Hepatocyte (in vitro differentiated cells): ENCODE results near the gene RPL18A. TPM values are rescaled to one million over a fixed set of nuclear protein-coding genes. Genes with fewer than 3 reads are reported as not detected.

Source experiments
- DNase-seq: peaks from one replicate; pipeline ENCODE4 v3.0.0-alpha.2; 2016; ENCODE audit warnings: low spot score
- H2AFZ ChIP-seq: fragments of 200-600 bp; sonication (generic); 2 replicates; pipeline ENCODE4 v1.6.0; 2016; ENCODE audit warnings: antibody characterized with exemption, mild to moderate bottlenecking
- H3K27ac ChIP-seq: fragments of 200-600 bp; sonication (generic); 2 replicates; pipeline ENCODE4 v1.5.1; 2016; ENCODE audit warnings: mild to moderate bottlenecking
- H3K27me3 ChIP-seq: fragments of 200-600 bp; sonication (generic); 2 replicates; pipeline ENCODE4 v1.6.1; 2016
- H3K36me3 ChIP-seq: fragments of 200-600 bp; sonication (generic); replicated peaks from 2 replicates; pipeline ENCODE4 v1.5.1; 2016; ENCODE audit warnings: low read depth; ENCODE audit not compliant: insufficient read depth
- H3K4me1 ChIP-seq: fragments of 200-600 bp; sonication (generic); 2 replicates; pipeline ENCODE4 v1.5.1; 2016; ENCODE audit warnings: mild to moderate bottlenecking, moderate library complexity; ENCODE audit not compliant: insufficient read depth
- H3K4me2 ChIP-seq: fragments of 200-600 bp; sonication (generic); 2 replicates; pipeline ENCODE4 v1.6.0; 2016
- H3K4me3 ChIP-seq: fragments of 200-600 bp; sonication (generic); 2 replicates; pipeline ENCODE4 v1.5.1; 2016; ENCODE audit warnings: mild to moderate bottlenecking
- H3K79me2 ChIP-seq: fragments of 200-600 bp; sonication (generic); 2 replicates; pipeline ENCODE4 v1.6.0; 2017; ENCODE audit warnings: mild to moderate bottlenecking
- H3K9me2 ChIP-seq: fragments of 200-600 bp; sonication (generic); replicated peaks from 2 replicates; pipeline ENCODE4 v1.6.0; 2017; ENCODE audit warnings: mild to moderate bottlenecking; ENCODE audit not compliant: insufficient read depth
- H3K9me3 ChIP-seq: fragments of 200-600 bp; sonication (generic); 2 replicates; pipeline ENCODE4 v1.5.1; 2016; ENCODE audit warnings: low read depth, mild to moderate bottlenecking
- H4K20me1 ChIP-seq: fragments of 200-600 bp; sonication (generic); 2 replicates; pipeline ENCODE4 v1.6.0; 2016; ENCODE audit warnings: mild to moderate bottlenecking; ENCODE audit not compliant: insufficient read depth, poor library complexity, severe bottlenecking
- EZH2 ChIP-seq: fragments of 200-600 bp; sonication (generic); IDR thresholded peaks from 2 replicates; pipeline ENCODE4 v1.6.1; 2016; ENCODE audit warnings: antibody characterized with exemption, mild to moderate bottlenecking, borderline replicate concordance
- EZH2phosphoT487 ChIP-seq: fragments of 200-600 bp; sonication (generic); IDR thresholded peaks from one replicate; pipeline ENCODE4 v1.6.1; 2018; ENCODE audit warnings: antibody characterized with exemption, mild to moderate bottlenecking, low read depth, moderate library complexity; ENCODE audit not compliant: unreplicated experiment, severe bottlenecking
- WGBS: methylation state at CpG from one replicate; pipeline ENCODE4 v1.1.6; 2016; ENCODE audit warnings: low lambda C conversion rate; ENCODE audit errors: missing lambda C conversion rate; 5-methylcytosine and 5-hydroxymethylcytosine counted together
- polyA plus RNA-seq: library from polyadenylated mRNA; unstranded; fragments of >200 nt; fragmentation: Nextera tagmentation; extraction: Ambion mirVana; gene quantifications from 2 replicates; pipeline ENCODE4 v1.2.1, GENCODE V29; 2016
- total RNA-seq: library from RNA; depleted of rRNA; stranded (reverse); fragments of >200 nt; gene quantifications from 2 replicates; pipeline ENCODE4 v1.2.3, GENCODE V29; 2014
- TF ChIP-seq, protein P1 (sequence below): fragments of 200-600 bp; sonication (generic); IDR thresholded peaks from 2 replicates; pipeline ENCODE4 v1.5.1; 2016; ENCODE audit warnings: antibody characterized with exemption, mild to moderate bottlenecking; ENCODE audit not compliant: poor library complexity

Gene RPL18A
- total and polyA plus RNA-seq, 2 experiments from 2014 or later, result 646 to 1,114 TPM

DNA sequence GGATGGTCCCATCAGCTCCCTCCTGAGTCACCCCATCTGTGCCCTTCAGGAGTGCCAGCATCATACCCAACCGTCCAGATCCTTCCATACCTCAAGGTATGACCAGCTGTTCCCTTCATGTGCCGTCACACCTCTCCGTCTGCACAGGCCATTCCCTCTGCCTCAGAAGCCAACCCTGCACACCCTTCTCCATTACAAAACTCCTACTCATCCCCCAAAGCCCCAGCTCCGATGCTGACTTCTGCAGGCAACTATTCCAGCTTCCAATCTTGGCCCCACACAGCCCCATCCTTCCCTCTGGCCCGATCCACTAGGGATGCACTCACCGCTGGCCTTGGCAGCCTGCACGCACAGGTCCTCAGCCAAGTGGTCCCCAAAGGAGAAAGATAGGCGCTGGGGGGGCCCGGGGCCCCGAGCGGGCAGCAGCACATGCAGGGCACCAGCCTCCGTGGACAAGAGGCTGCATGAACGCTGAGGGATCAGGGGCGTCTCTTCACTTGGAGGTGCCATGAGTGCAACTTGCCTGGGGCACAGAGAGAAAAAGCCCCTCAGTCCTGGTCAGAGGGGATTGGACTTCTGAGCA lies 15.7 kb upstream of the RPL18A start:
- TF ChIP-seq EZH2phosphoT487 (no peak), EZH2 (no peak)
- TF ChIP-seq, protein P1, sequence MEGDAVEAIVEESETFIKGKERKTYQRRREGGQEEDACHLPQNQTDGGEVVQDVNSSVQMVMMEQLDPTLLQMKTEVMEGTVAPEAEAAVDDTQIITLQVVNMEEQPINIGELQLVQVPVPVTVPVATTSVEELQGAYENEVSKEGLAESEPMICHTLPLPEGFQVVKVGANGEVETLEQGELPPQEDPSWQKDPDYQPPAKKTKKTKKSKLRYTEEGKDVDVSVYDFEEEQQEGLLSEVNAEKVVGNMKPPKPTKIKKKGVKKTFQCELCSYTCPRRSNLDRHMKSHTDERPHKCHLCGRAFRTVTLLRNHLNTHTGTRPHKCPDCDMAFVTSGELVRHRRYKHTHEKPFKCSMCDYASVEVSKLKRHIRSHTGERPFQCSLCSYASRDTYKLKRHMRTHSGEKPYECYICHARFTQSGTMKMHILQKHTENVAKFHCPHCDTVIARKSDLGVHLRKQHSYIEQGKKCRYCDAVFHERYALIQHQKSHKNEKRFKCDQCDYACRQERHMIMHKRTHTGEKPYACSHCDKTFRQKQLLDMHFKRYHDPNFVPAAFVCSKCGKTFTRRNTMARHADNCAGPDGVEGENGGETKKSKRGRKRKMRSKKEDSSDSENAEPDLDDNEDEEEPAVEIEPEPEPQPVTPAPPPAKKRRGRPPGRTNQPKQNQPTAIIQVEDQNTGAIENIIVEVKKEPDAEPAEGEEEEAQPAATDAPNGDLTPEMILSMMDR, result no peak
- Histone ChIP-seq H4K20me1 (no peaks in the 10 kb centered on the region), H3K9me3 (no peaks in the 10 kb centered on the region)

DNA sequence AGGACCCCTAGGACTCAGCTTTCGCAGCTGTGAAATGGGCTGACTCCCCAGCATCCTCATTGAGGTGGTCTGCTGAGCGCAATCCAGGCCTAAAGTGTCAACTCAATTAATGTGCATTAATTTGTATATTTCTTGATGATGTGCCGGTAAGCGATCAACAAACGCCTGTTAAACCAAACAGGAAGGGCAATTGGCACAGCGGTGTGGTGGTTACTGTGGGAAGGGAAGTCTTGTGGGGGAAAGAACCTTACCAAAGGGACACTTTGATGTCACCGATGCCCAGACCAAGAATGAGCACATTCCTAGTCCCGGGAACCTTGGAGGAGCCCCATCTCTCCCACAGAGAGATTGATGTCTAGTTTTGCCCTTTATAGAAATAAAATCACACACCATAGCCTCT lies 13.6 kb upstream of the RPL18A start:
- peaks cover 5% of the 10 kb centered on the region for H3K4me1 ChIP-seq
- 86% methylated on average over 8 of the region's 8 CpGs for WGBS
- peaks cover 7% of the 10 kb centered on the region for H3K27me3 ChIP-seq

More for the DNA sequence above, 15.7 kb upstream of the RPL18A start:
- Histone ChIP-seq H3K27me3 (peaks cover 19% of the 10 kb centered on the region), H3K4me1 (peaks cover 5% of the 10 kb centered on the region), H3K79me2 (no peaks in the 10 kb centered on the region), H3K4me2 (no peak overlapping the region), H2AFZ (no peak overlapping the region), H3K36me3 (no peaks in the 10 kb centered on the region), H3K9me2 (no peaks in the 10 kb centered on the region), H3K27ac (no peak overlapping the region), H3K4me3 (no peak overlapping the region)
- 90% methylated on average over 13 of the region's 14 CpGs for WGBS
- DNase-seq, result no peak

DNA sequence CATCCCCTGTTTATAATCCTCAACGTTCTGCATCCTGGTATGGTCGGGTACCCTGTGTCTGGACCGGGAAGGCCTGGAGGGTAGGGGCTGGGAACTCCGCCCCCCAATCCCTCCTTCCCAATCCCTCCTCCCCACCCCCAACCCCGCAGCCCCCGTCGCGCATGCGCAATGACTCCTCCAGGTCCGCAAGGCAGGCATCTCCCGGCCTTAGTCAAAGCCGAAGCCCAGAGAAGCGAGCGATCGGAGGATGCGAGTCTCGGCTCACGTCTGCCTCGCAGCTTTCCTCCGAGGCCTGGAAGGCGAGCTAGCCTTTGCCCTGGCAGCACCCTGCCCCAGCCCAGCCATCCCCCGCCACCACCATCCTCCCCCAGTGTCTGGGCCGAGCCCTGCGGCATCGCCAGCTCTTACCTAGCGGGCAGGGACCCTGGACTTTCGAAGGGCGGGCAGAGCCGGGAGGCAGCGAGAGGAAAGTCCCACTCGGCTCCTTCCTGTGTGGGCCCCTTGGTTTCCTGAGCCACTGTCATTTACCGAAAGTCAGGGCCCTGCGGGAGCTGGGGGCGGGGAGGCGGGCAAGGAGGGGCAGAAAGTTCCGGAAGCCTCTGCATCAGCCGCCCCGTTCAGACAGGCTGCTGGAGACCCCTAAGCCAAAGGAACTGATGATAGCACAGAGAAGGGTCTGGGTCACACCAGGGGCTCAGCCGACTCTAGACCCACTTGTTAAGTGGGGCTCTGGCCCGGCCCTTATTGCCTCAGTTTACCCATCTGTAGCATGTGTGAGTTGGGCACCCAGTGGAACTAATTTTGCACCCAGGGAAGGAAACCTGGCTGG lies 12.0 kb upstream of the RPL18A start, which contains the start of gene JAK3:
Gene JAK3, minus strand, starts transcription at position 445 of the 829 bp plus-strand sequence. CDS start 3,565 bp downstream, outside the sequence.
- WGBS, result 33% methylated on average over 24 of the region's 40 CpGs
- Histone ChIP-seq H3K36me3 (no peaks in the 10 kb centered on the region), H2AFZ (peak within 1 kb of the TSS; percentile 83), H3K27ac (peak within 1 kb of the TSS; percentile 92), H3K27me3 (no peaks in the 10 kb centered on the region), H3K4me3 (no peak within 1 kb of the TSS), H3K9me2 (no peaks in the 10 kb centered on the region), H3K4me1 (no peaks in the 10 kb centered on the region), H3K79me2 (no peaks in the 10 kb centered on the region), H3K9me3 (no peaks in the 10 kb centered on the region), H3K4me2 (peak within 1 kb of the TSS; percentile 81), H4K20me1 (no peaks in the 10 kb centered on the region)
- peak; percentile 82 for DNase-seq
- TF ChIP-seq EZH2phosphoT487 (no peak), EZH2 (no peak)
- TF ChIP-seq, protein P1, result no peak

More for the DNA sequence above, 13.6 kb upstream of the RPL18A start:
- no peak for DNase-seq
- no peak overlapping the region for H3K4me3 ChIP-seq
- H3K9me3 ChIP-seq, result no peaks in the 10 kb centered on the region
- TF ChIP-seq, protein P1, result no peak
- no peak for TF ChIP-seq EZH2phosphoT487
- TF ChIP-seq EZH2, result no peak
- H3K36me3 ChIP-seq, result no peaks in the 10 kb centered on the region
- H3K79me2 ChIP-seq, result no peaks in the 10 kb centered on the region
- no peak overlapping the region for H3K4me2 ChIP-seq
- H4K20me1 ChIP-seq, result no peaks in the 10 kb centered on the region
- H3K9me2 ChIP-seq, result no peaks in the 10 kb centered on the region
- no peak overlapping the region for H2AFZ ChIP-seq
- no peak overlapping the region for H3K27ac ChIP-seq
